GM19397 (cell line): ENCODE measurements around the gene OSBPL3.
"Not testable (repeated sequence)": the region's sequence is repeated elsewhere in the genome, so short reads cannot be mapped to it uniquely, and the experiment has no call there.

Experiments
- ATAC-seq: cut with Tn5 transposase; IDR thresholded peaks from one replicate; pipeline ENCODE4 v1.9.1; 2021; ENCODE audit warnings: mild to moderate bottlenecking, moderate library complexity; ENCODE audit not compliant: unreplicated experiment

The OSBPL3 gene

GRCh38 chr7:24801883-24802282 lies 178.1 kb downstream of the OSBPL3 start:
- no peak for ATAC-seq

- ATAC-seq = no peak
Measured at GRCh38 chr7:24800667-24801066, 179.3 kb downstream of the OSBPL3 start.

GRCh38 chr7:24800073-24800472 lies 179.9 kb downstream of the OSBPL3 start:
- no peak for ATAC-seq

- ATAC-seq = no peak
Measured at GRCh38 chr7:24799506-24799905, 180.5 kb downstream of the OSBPL3 start.

- no peak for ATAC-seq
Measured at GRCh38 chr7:24798261-24798660, 181.7 kb downstream of the OSBPL3 start.

- no peak for ATAC-seq
Measured at GRCh38 chr7:24797270-24797669, 182.7 kb downstream of the OSBPL3 start.

- ATAC-seq = no peak
Measured at GRCh38 chr7:24795407-24795767, 184.6 kb downstream of the OSBPL3 start.

GRCh38 chr7:24794751-24795406 lies 185.1 kb downstream of the OSBPL3 start:
- ATAC-seq = not testable (repeated sequence)

- ATAC-seq = no peak
Measured at GRCh38 chr7:24793982-24794648, 185.9 kb downstream of the OSBPL3 start.

- no peak for ATAC-seq
Measured at GRCh38 chr7:24788961-24789576, 190.9 kb downstream of the OSBPL3 start.

GRCh38 chr7:24788075-24788474 lies 191.9 kb downstream of the OSBPL3 start:
- ATAC-seq = no peak

GRCh38 chr7:24786941-24787340 lies 193.0 kb downstream of the OSBPL3 start:
- no peak for ATAC-seq

GRCh38 chr7:24786306-24786705 lies 193.7 kb downstream of the OSBPL3 start:
- no peak for ATAC-seq

GRCh38 chr7:24784277-24784676 lies 195.7 kb downstream of the OSBPL3 start:
- ATAC-seq = no peak

GRCh38 chr7:24783698-24784097 lies 196.3 kb downstream of the OSBPL3 start:
- ATAC-seq = no peak

GRCh38 chr7:24781106-24781505 lies 198.9 kb downstream of the OSBPL3 start:
- ATAC-seq = no peak

GRCh38 chr7:24779283-24779655 lies 200.7 kb downstream of the OSBPL3 start:
- no peak for ATAC-seq

GRCh38 chr7:24778543-24779282 lies 201.3 kb downstream of the OSBPL3 start:
- ATAC-seq = no peak

GRCh38 chr7:24777806-24778205 lies 202.2 kb downstream of the OSBPL3 start:
- no peak for ATAC-seq

GRCh38 chr7:24773646-24774045 lies 206.3 kb downstream of the OSBPL3 start:
- ATAC-seq = no peak

GRCh38 chr7:24769851-24770250 lies 210.1 kb downstream of the OSBPL3 start:
- no peak for ATAC-seq
